SK-N-MC (cell line): ENCODE results near the gene MPZ.
"Not testable (repeated sequence)": the region's sequence is repeated elsewhere in the genome, so short reads cannot be mapped to it uniquely, and the experiment has no call there.

Experiments used
- DNase-seq: peaks from one replicate; pipeline ENCODE4 v3.0.0-alpha.2; 2011; ENCODE audit warnings: low read depth, low spot score
- H3K27ac ChIP-seq: fragments of 200-600 bp; sonication (generic); 2 replicates; pipeline ENCODE4 v1.5.1; 2016; ENCODE audit warnings: mixed run types
- H3K36me3 ChIP-seq: fragments of 200-600 bp; sonication (generic); 2 replicates; pipeline ENCODE4 v1.6.1; 2017; ENCODE audit warnings: antibody characterized with exemption, low read length, mixed read lengths; ENCODE audit not compliant: insufficient read depth
- H3K4me3 ChIP-seq: fragments of 200-600 bp; sonication (generic); 2 replicates; pipeline ENCODE4 v1.5.1; 2016
- H3K9ac ChIP-seq: fragments of 200-600 bp; sonication (generic); 2 replicates; pipeline ENCODE4 v1.8.0; 2017; ENCODE audit warnings: mixed run types, mixed read lengths; ENCODE audit not compliant: insufficient read length
- H3K9me3 ChIP-seq: fragments of 200-600 bp; sonication (generic); 2 replicates; pipeline ENCODE4 v1.6.1; 2017; ENCODE audit warnings: low read depth, mild to moderate bottlenecking, antibody characterized with exemption, low read length, moderate library complexity, mixed read lengths
- EZH2 ChIP-seq: fragments of 200-600 bp; sonication (generic); IDR thresholded peaks from one replicate; pipeline ENCODE4 v1.6.1; 2017; ENCODE audit warnings: antibody characterized with exemption
- FOXP2 ChIP-seq: optimal IDR thresholded peaks from 2 replicates; pipeline ENCODE3; 2011; ENCODE audit warnings: mild to moderate bottlenecking, moderate library complexity; ENCODE audit not compliant: insufficient read depth; ENCODE audit errors: extremely low read length, control extremely low read depth
- POLR2AphosphoS5 ChIP-seq: IDR thresholded peaks from 2 replicates; pipeline ENCODE4 v1.6.1; 2012; ENCODE audit warnings: mild to moderate bottlenecking, low read depth, low read length, borderline replicate concordance

Gene MPZ

GRCh38 chr1:161265305-161265704, 44.5 kb downstream of the MPZ start:
- no peak for DNase-seq
- Histone ChIP-seq H3K36me3 (no peaks in the 10 kb centered on the region), H3K9ac (no peak overlapping the region), H3K27ac (no peak overlapping the region), H3K9me3 (no peaks in the 10 kb centered on the region), H3K4me3 (no peak overlapping the region)
- TF ChIP-seq FOXP2 = no peak
- no peak for TF ChIP-seq POLR2AphosphoS5
- no peak for TF ChIP-seq EZH2

GRCh38 chr1:161261261-161262235, 48.2 kb downstream of the MPZ start:
- Histone ChIP-seq H3K9ac (no peak overlapping the region), H3K27ac (no peak overlapping the region), H3K4me3 (no peak overlapping the region), H3K36me3 (no peaks in the 10 kb centered on the region), H3K9me3 (no peaks in the 10 kb centered on the region)
- TF ChIP-seq FOXP2 = no peak
- TF ChIP-seq POLR2AphosphoS5 = no peak
- no peak for TF ChIP-seq EZH2
- no peak for DNase-seq

GRCh38 chr1:161260376-161261260, 49.1 kb downstream of the MPZ start:
- TF ChIP-seq FOXP2 = no peak
- TF ChIP-seq EZH2 = no peak
- TF ChIP-seq POLR2AphosphoS5 = no peak
- no peaks in the 10 kb centered on the region for H3K9me3 ChIP-seq
- no peaks in the 10 kb centered on the region for H3K36me3 ChIP-seq
- H3K27ac ChIP-seq = no peak overlapping the region
- no peak overlapping the region for H3K4me3 ChIP-seq
- no peak overlapping the region for H3K9ac ChIP-seq
- DNase-seq = no peak

GRCh38 chr1:161259765-161260164, 50.0 kb downstream of the MPZ start:
- Histone ChIP-seq H3K36me3 (no peaks in the 10 kb centered on the region), H3K9me3 (no peaks in the 10 kb centered on the region), H3K27ac (no peak overlapping the region), H3K9ac (no peak overlapping the region), H3K4me3 (no peak overlapping the region)
- DNase-seq = no peak
- no peak for TF ChIP-seq EZH2
- TF ChIP-seq FOXP2 = no peak
- TF ChIP-seq POLR2AphosphoS5 = no peak

- no peak overlapping the region for H3K9ac ChIP-seq
- H3K4me3 ChIP-seq = no peak overlapping the region; the same call in 1 of the 2 replicates
- no peak for TF ChIP-seq FOXP2
- no peak for TF ChIP-seq EZH2
- TF ChIP-seq POLR2AphosphoS5 = no peak
- no peaks in the 10 kb centered on the region for H3K36me3 ChIP-seq
- no peak for DNase-seq
- no peaks in the 10 kb centered on the region for H3K9me3 ChIP-seq
- H3K27ac ChIP-seq = no peak overlapping the region
Observed at GRCh38 chr1:161259345-161259702, 50.4 kb downstream of the MPZ start.

- H3K9ac ChIP-seq = no peak within 1 kb of the TSS
- DNase-seq = no peak
Observed at GRCh38 chr1:161258439-161259344, 51.1 kb downstream of the MPZ start, which contains the start of gene PCP4L1. PCP4L1 (plus strand) TSS chr1:161258745; CDS start chr1:161258975, 230 bp downstream.

GRCh38 chr1:161257109-161257508, 52.7 kb downstream of the MPZ start:
- not testable (repeated sequence) for H3K9ac ChIP-seq, H3K27ac ChIP-seq, H3K9me3 ChIP-seq, H3K36me3 ChIP-seq, DNase-seq, H3K4me3 ChIP-seq

More at GRCh38 chr1:161258439-161259344, 51.1 kb downstream of the MPZ start, which contains the start of gene PCP4L1:
- peak within 1 kb of the TSS; percentile 57 for H3K4me3 ChIP-seq
- no peak within 1 kb of the TSS for H3K27ac ChIP-seq
- H3K9me3 ChIP-seq = no peaks in the 10 kb centered on the region
- TF ChIP-seq EZH2 (peak; percentile 55), FOXP2 (no peak), POLR2AphosphoS5 (no peak)
- H3K36me3 ChIP-seq = no peaks in the 10 kb centered on the region

GRCh38 chr1:161255955-161256520, 53.7 kb downstream of the MPZ start:
- H3K27ac ChIP-seq, DNase-seq, H3K36me3 ChIP-seq, H3K4me3 ChIP-seq, H3K9ac ChIP-seq, H3K9me3 ChIP-seq: not testable (repeated sequence)

GRCh38 chr1:161255302-161255701, 54.5 kb downstream of the MPZ start:
- not testable (repeated sequence) for H3K27ac ChIP-seq, H3K9ac ChIP-seq, DNase-seq, H3K36me3 ChIP-seq, H3K9me3 ChIP-seq, H3K4me3 ChIP-seq
